ENCODE measurements around the gene USP27X. TPM values are rescaled to one million over a fixed set of nuclear protein-coding genes. Genes with fewer than 3 reads are reported as not detected.

The USP27X gene
- total and polyA plus RNA-seq, 4 donors, result 0.26 to 4.7 (median 1.2) TPM

- peaks cover 3 to 18% (median 7%) of the 10 kb centered on the region in 4 donors for H3K4me1 ChIP-seq (ENCODE audit: control insufficient read depth in 4 of 4, insufficient read depth in 4 of 4, low read length in 3 of 4)
- TF ChIP-seq RAD21 (IDR thresholded peaks at IDR 0.05), result no peak
- no peak for TF ChIP-seq RXRA (IDR thresholded peaks at IDR 0.05)
- TF ChIP-seq SP1 (IDR thresholded peaks at IDR 0.05), result no peak
- no peak for TF ChIP-seq MAX (IDR thresholded peaks at IDR 0.05)
- TF ChIP-seq ATF3 (IDR thresholded peaks at IDR 0.05), result no peak
- TF ChIP-seq TAF1 (conservative IDR thresholded peaks at IDR 0.05), result no peak
- no peak for TF ChIP-seq CTCF (IDR thresholded peaks at IDR 0.05; ENCODE audit: low read depth, low read length, missing input control)
- TF ChIP-seq FOXA1 (IDR thresholded peaks at IDR 0.05), result no peak
- no peak for TF ChIP-seq YY1 (IDR thresholded peaks at IDR 0.05)
- no peak for TF ChIP-seq GABPA (IDR thresholded peaks at IDR 0.05 in 1 of 2, conservative IDR thresholded peaks at IDR 0.05 in 1 of 2)
- no peak for TF ChIP-seq ZBTB33 (IDR thresholded peaks at IDR 0.05)
- TF ChIP-seq HNF4A (conservative IDR thresholded peaks at IDR 0.05), result no peak
- no peak for TF ChIP-seq HNF4G (IDR thresholded peaks at IDR 0.05)
- TF ChIP-seq FOXA2 (IDR thresholded peaks at IDR 0.05), result no peak
- TF ChIP-seq JUND (IDR thresholded peaks at IDR 0.05), result no peak
- no peak for TF ChIP-seq NR2F2 (IDR thresholded peaks at IDR 0.05)
- no peak for TF ChIP-seq EGR1 (IDR thresholded peaks at IDR 0.05; ENCODE audit: low read depth in 2 of 2)
- no peak for DNase-seq (ENCODE audit: low spot score)
- no peak overlapping the region for H3K9ac ChIP-seq (ENCODE audit: low read depth in 1 of 2, low read length in 2 of 2)
- no peaks in the 10 kb centered on the region for H3K9me3 ChIP-seq (ENCODE audit: control insufficient read depth in 4 of 4, low read length in 3 of 4)
- no peaks in the 10 kb centered on the region for H3K27me3 ChIP-seq (ENCODE audit: control insufficient read depth in 4 of 4, insufficient read depth in 4 of 4, low read length in 3 of 4)
- H3K4me3 ChIP-seq (ENCODE audit: low read depth in 1 of 3, low read length in 3 of 3), result peak overlapping the region in 2 of 3 donors; percentile 57 to 77
- WGBS, result 6% methylated on average over 44 of the region's 55 CpGs
- H3K36me3 ChIP-seq (ENCODE audit: control insufficient read depth in 4 of 4, insufficient read depth in 3 of 4, low read depth in 1 of 4, low read length in 3 of 4), result no peaks in the 10 kb centered on the region
- H3K27ac ChIP-seq (ENCODE audit: low read depth in 1 of 2, low read length in 2 of 2), result peak overlapping the region in 1 of 2 donors; percentile 66
Observed at GRCh38 chrX:49879656-49880277, 483 bp downstream of the USP27X start.

GRCh38 chrX:49880668-49881067, 1.4 kb downstream of the USP27X start:
- no peak for DNase-seq (ENCODE audit: low spot score)
- H3K27me3 ChIP-seq (ENCODE audit: control insufficient read depth in 4 of 4, insufficient read depth in 4 of 4, low read length in 3 of 4), result no peaks in the 10 kb centered on the region
- peaks cover 3 to 18% (median 7%) of the 10 kb centered on the region in 4 donors for H3K4me1 ChIP-seq (ENCODE audit: control insufficient read depth in 4 of 4, insufficient read depth in 4 of 4, low read length in 3 of 4)
- H3K4me3 ChIP-seq (ENCODE audit: low read depth in 1 of 3, low read length in 3 of 3), result no peak overlapping the region
- no peaks in the 10 kb centered on the region for H3K9me3 ChIP-seq (ENCODE audit: control insufficient read depth in 4 of 4, low read length in 3 of 4)
- H3K36me3 ChIP-seq (ENCODE audit: control insufficient read depth in 4 of 4, insufficient read depth in 3 of 4, low read depth in 1 of 4, low read length in 3 of 4), result no peaks in the 10 kb centered on the region
- H3K9ac ChIP-seq (ENCODE audit: low read depth in 1 of 2, low read length in 2 of 2), result no peak overlapping the region
- WGBS, result 98% methylated on average over 12 of the region's 12 CpGs
- no peak overlapping the region for H3K27ac ChIP-seq (ENCODE audit: low read depth in 1 of 2, low read length in 2 of 2)
- TF ChIP-seq YY1 (IDR thresholded peaks at IDR 0.05), result no peak
- TF ChIP-seq EGR1 (IDR thresholded peaks at IDR 0.05; ENCODE audit: low read depth in 2 of 2), result no peak
- no peak for TF ChIP-seq JUND (IDR thresholded peaks at IDR 0.05)
- TF ChIP-seq ATF3 (IDR thresholded peaks at IDR 0.05), result no peak
- no peak for TF ChIP-seq HNF4G (IDR thresholded peaks at IDR 0.05)
- no peak for TF ChIP-seq RXRA (IDR thresholded peaks at IDR 0.05)
- TF ChIP-seq FOXA2 (IDR thresholded peaks at IDR 0.05), result no peak
- TF ChIP-seq HNF4A (conservative IDR thresholded peaks at IDR 0.05), result no peak
- no peak for TF ChIP-seq ZBTB33 (IDR thresholded peaks at IDR 0.05)
- TF ChIP-seq REST (IDR thresholded peaks at IDR 0.05), result no peak
- TF ChIP-seq NR2F2 (IDR thresholded peaks at IDR 0.05), result no peak
- TF ChIP-seq MAX (IDR thresholded peaks at IDR 0.05), result no peak
- TF ChIP-seq TAF1 (conservative IDR thresholded peaks at IDR 0.05), result no peak
- TF ChIP-seq GABPA (IDR thresholded peaks at IDR 0.05 in 1 of 2, conservative IDR thresholded peaks at IDR 0.05 in 1 of 2), result no peak
- TF ChIP-seq FOXA1 (IDR thresholded peaks at IDR 0.05), result no peak
- no peak for TF ChIP-seq RAD21 (IDR thresholded peaks at IDR 0.05)
- TF ChIP-seq SP1 (IDR thresholded peaks at IDR 0.05), result no peak

Measured in liver (tissue), 9 donors.